ENCODE results near the gene ADAM23.

ADAM23 gene

GRCh38 chr2:206616151-206616550, 172.8 kb downstream of the ADAM23 start:
- Histone ChIP-seq H3K4me3 (ENCODE audit: low read length) (no peak overlapping the region), H3K36me3 (ENCODE audit: control insufficient read depth, low read depth, low read length) (no peaks in the 10 kb centered on the region), H3K4me1 (ENCODE audit: control insufficient read depth, low read depth, low read length) (no peaks in the 10 kb centered on the region), H3K27me3 (ENCODE audit: control insufficient read depth, insufficient read depth, low read length) (no peaks in the 10 kb centered on the region), H3K27ac (ENCODE audit: low read length) (no peak overlapping the region), H3K9me3 (ENCODE audit: control insufficient read depth, low read depth, low read length) (no peaks in the 10 kb centered on the region), H3K9ac (ENCODE audit: low read length) (no peak overlapping the region)

GRCh38 chr2:206619011-206619410, 175.7 kb downstream of the ADAM23 start:
- Histone ChIP-seq H3K9ac (ENCODE audit: low read length) (no peak overlapping the region), H3K4me3 (ENCODE audit: low read length) (no peak overlapping the region), H3K27ac (ENCODE audit: low read length) (no peak overlapping the region), H3K4me1 (ENCODE audit: control insufficient read depth, low read depth, low read length) (no peaks in the 10 kb centered on the region), H3K27me3 (ENCODE audit: control insufficient read depth, insufficient read depth, low read length) (no peaks in the 10 kb centered on the region), H3K36me3 (ENCODE audit: control insufficient read depth, low read depth, low read length) (no peaks in the 10 kb centered on the region), H3K9me3 (ENCODE audit: control insufficient read depth, low read depth, low read length) (no peaks in the 10 kb centered on the region)

- no peaks in the 10 kb centered on the region for H3K36me3 ChIP-seq (ENCODE audit: control insufficient read depth, low read depth, low read length)
- H3K4me3 ChIP-seq (ENCODE audit: low read length), result no peak overlapping the region
- no peak overlapping the region for H3K9ac ChIP-seq (ENCODE audit: low read length)
- H3K9me3 ChIP-seq (ENCODE audit: control insufficient read depth, low read depth, low read length), result no peaks in the 10 kb centered on the region
- H3K27me3 ChIP-seq (ENCODE audit: control insufficient read depth, insufficient read depth, low read length), result no peaks in the 10 kb centered on the region
- H3K4me1 ChIP-seq (ENCODE audit: control insufficient read depth, low read depth, low read length), result peaks cover 5% of the 10 kb centered on the region
- no peak overlapping the region for H3K27ac ChIP-seq (ENCODE audit: low read length)
Measured at GRCh38 chr2:206626108-206626507, 182.8 kb downstream of the ADAM23 start.

GRCh38 chr2:206627632-206628031, 184.3 kb downstream of the ADAM23 start:
- H3K36me3 ChIP-seq (ENCODE audit: control insufficient read depth, low read depth, low read length), result no peaks in the 10 kb centered on the region
- H3K27ac ChIP-seq (ENCODE audit: low read length), result no peak overlapping the region
- H3K4me3 ChIP-seq (ENCODE audit: low read length), result no peak overlapping the region
- no peak overlapping the region for H3K9ac ChIP-seq (ENCODE audit: low read length)
- no peaks in the 10 kb centered on the region for H3K9me3 ChIP-seq (ENCODE audit: control insufficient read depth, low read depth, low read length)
- peaks cover 5% of the 10 kb centered on the region for H3K4me1 ChIP-seq (ENCODE audit: control insufficient read depth, low read depth, low read length)
- no peaks in the 10 kb centered on the region for H3K27me3 ChIP-seq (ENCODE audit: control insufficient read depth, insufficient read depth, low read length)

GRCh38 chr2:206631340-206631739, 188.0 kb downstream of the ADAM23 start:
- Histone ChIP-seq H3K4me1 (ENCODE audit: control insufficient read depth, low read depth, low read length) (no peaks in the 10 kb centered on the region), H3K36me3 (ENCODE audit: control insufficient read depth, low read depth, low read length) (no peaks in the 10 kb centered on the region), H3K27ac (ENCODE audit: low read length) (no peak overlapping the region), H3K9ac (ENCODE audit: low read length) (no peak overlapping the region), H3K27me3 (ENCODE audit: control insufficient read depth, insufficient read depth, low read length) (no peaks in the 10 kb centered on the region), H3K4me3 (ENCODE audit: low read length) (no peak overlapping the region), H3K9me3 (ENCODE audit: control insufficient read depth, low read depth, low read length) (no peaks in the 10 kb centered on the region)

GRCh38 chr2:206635015-206635414, 191.7 kb downstream of the ADAM23 start:
- Histone ChIP-seq H3K4me3 (ENCODE audit: low read length) (no peak overlapping the region), H3K27me3 (ENCODE audit: control insufficient read depth, insufficient read depth, low read length) (peaks cover 16% of the 10 kb centered on the region), H3K9ac (ENCODE audit: low read length) (no peak overlapping the region), H3K27ac (ENCODE audit: low read length) (no peak overlapping the region), H3K9me3 (ENCODE audit: control insufficient read depth, low read depth, low read length) (no peaks in the 10 kb centered on the region), H3K4me1 (ENCODE audit: control insufficient read depth, low read depth, low read length) (no peaks in the 10 kb centered on the region), H3K36me3 (ENCODE audit: control insufficient read depth, low read depth, low read length) (no peaks in the 10 kb centered on the region)

- Histone ChIP-seq H3K9ac (ENCODE audit: low read length) (no peak overlapping the region), H3K4me1 (ENCODE audit: control insufficient read depth, low read depth, low read length) (peaks cover 3% of the 10 kb centered on the region), H3K27ac (ENCODE audit: low read length) (no peak overlapping the region), H3K36me3 (ENCODE audit: control insufficient read depth, low read depth, low read length) (no peaks in the 10 kb centered on the region), H3K27me3 (ENCODE audit: control insufficient read depth, insufficient read depth, low read length) (peaks cover 59% of the 10 kb centered on the region), H3K9me3 (ENCODE audit: control insufficient read depth, low read depth, low read length) (no peaks in the 10 kb centered on the region), H3K4me3 (ENCODE audit: low read length) (no peak overlapping the region)
Measured at GRCh38 chr2:206639636-206640035, 196.3 kb downstream of the ADAM23 start.

- Histone ChIP-seq H3K4me3 (ENCODE audit: low read length) (peak overlapping the region; percentile 78), H3K4me1 (ENCODE audit: control insufficient read depth, low read depth, low read length) (peaks cover 3% of the 10 kb centered on the region), H3K9me3 (ENCODE audit: control insufficient read depth, low read depth, low read length) (no peaks in the 10 kb centered on the region), H3K27me3 (ENCODE audit: control insufficient read depth, insufficient read depth, low read length) (peaks cover 59% of the 10 kb centered on the region), H3K9ac (ENCODE audit: low read length) (no peak overlapping the region), H3K36me3 (ENCODE audit: control insufficient read depth, low read depth, low read length) (no peaks in the 10 kb centered on the region), H3K27ac (ENCODE audit: low read length) (no peak overlapping the region)
Measured at GRCh38 chr2:206641226-206641625, 197.9 kb downstream of the ADAM23 start.

GRCh38 chr2:206642075-206643025, 199.0 kb downstream of the ADAM23 start, which contains the start of gene FAM237A:
FAM237A (plus strand) TSS chr2:206642487; CDS start chr2:206644237, 1,750 bp downstream.
- Histone ChIP-seq H3K27ac (ENCODE audit: low read length) (no peak within 1 kb of the TSS), H3K4me3 (ENCODE audit: low read length) (peak within 1 kb of the TSS; percentile 78), H3K9me3 (ENCODE audit: control insufficient read depth, low read depth, low read length) (no peaks in the 10 kb centered on the region), H3K4me1 (ENCODE audit: control insufficient read depth, low read depth, low read length) (peaks cover 3% of the 10 kb centered on the region), H3K27me3 (ENCODE audit: control insufficient read depth, insufficient read depth, low read length) (peaks cover 59% of the 10 kb centered on the region), H3K36me3 (ENCODE audit: control insufficient read depth, low read depth, low read length) (no peaks in the 10 kb centered on the region), H3K9ac (ENCODE audit: low read length) (no peak within 1 kb of the TSS)

GRCh38 chr2:206647985-206648384, 204.7 kb downstream of the ADAM23 start:
- Histone ChIP-seq H3K9ac (ENCODE audit: low read length) (no peak overlapping the region), H3K4me1 (ENCODE audit: control insufficient read depth, low read depth, low read length) (no peaks in the 10 kb centered on the region), H3K27ac (ENCODE audit: low read length) (no peak overlapping the region), H3K4me3 (ENCODE audit: low read length) (no peak overlapping the region), H3K27me3 (ENCODE audit: control insufficient read depth, insufficient read depth, low read length) (peaks cover 14% of the 10 kb centered on the region), H3K36me3 (ENCODE audit: control insufficient read depth, low read depth, low read length) (no peaks in the 10 kb centered on the region), H3K9me3 (ENCODE audit: control insufficient read depth, low read depth, low read length) (no peaks in the 10 kb centered on the region)

GRCh38 chr2:206657087-206657486, 213.8 kb downstream of the ADAM23 start:
- H3K4me3 ChIP-seq (ENCODE audit: low read length), result no peak overlapping the region

GRCh38 chr2:206665251-206665650, 221.9 kb downstream of the ADAM23 start:
- Histone ChIP-seq H3K9me3 (ENCODE audit: control insufficient read depth, low read depth, low read length) (no peaks in the 10 kb centered on the region), H3K4me1 (ENCODE audit: control insufficient read depth, low read depth, low read length) (no peaks in the 10 kb centered on the region), H3K27me3 (ENCODE audit: control insufficient read depth, insufficient read depth, low read length) (no peaks in the 10 kb centered on the region), H3K4me3 (ENCODE audit: low read length) (no peak overlapping the region), H3K27ac (ENCODE audit: low read length) (no peak overlapping the region), H3K36me3 (ENCODE audit: control insufficient read depth, low read depth, low read length) (no peaks in the 10 kb centered on the region), H3K9ac (ENCODE audit: low read length) (no peak overlapping the region)

More at GRCh38 chr2:206657087-206657486, 213.8 kb downstream of the ADAM23 start:
- no peaks in the 10 kb centered on the region for H3K9me3 ChIP-seq (ENCODE audit: control insufficient read depth, low read depth, low read length)
- H3K9ac ChIP-seq (ENCODE audit: low read length), result no peak overlapping the region
- H3K27ac ChIP-seq (ENCODE audit: low read length), result no peak overlapping the region
- H3K27me3 ChIP-seq (ENCODE audit: control insufficient read depth, insufficient read depth, low read length), result no peaks in the 10 kb centered on the region
- no peaks in the 10 kb centered on the region for H3K36me3 ChIP-seq (ENCODE audit: control insufficient read depth, low read depth, low read length)
- H3K4me1 ChIP-seq (ENCODE audit: control insufficient read depth, low read depth, low read length), result no peaks in the 10 kb centered on the region
